ENCODE results near the gene SEMG2. TPM values are rescaled to one million over a fixed set of nuclear protein-coding genes. Genes with fewer than 3 reads are reported as not detected.

The SEMG2 gene
- polyA plus RNA-seq, 1 of the 3 experiments (the other 2 are of a cell fraction) = not detected

DNA sequence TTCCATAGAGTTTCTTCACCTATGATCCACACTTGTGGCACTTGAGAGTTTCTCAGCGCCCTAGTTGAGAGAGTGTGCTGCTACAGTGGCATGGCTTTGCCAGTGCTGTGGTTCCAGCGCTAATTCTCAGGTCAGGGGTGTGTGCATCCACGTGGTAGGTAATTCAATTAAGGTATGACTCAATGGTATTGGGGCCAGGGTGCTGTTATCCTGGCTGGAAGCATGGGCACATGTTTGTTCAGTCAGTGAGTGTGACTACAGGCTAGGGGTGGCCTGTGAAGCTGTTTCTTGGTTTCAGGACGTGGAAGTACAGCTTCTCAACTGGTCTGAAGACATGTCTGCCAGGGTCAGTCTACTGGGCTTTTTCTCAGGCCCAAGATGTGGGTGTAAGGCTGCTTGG is 3.0 kb upstream of the SEMG2 start:
- H2AFZ ChIP-seq (ENCODE audit: low read depth) = no peak overlapping the region
- H3K4me1 ChIP-seq (ENCODE audit: control insufficient read depth in 1 of 2, insufficient read depth in 2 of 2, low read depth in 1 of 2, low read length in 1 of 2) = no peaks in the 10 kb centered on the region
- ChIA-PET POLR2A (no interaction called here), CTCF (no interaction called here)
- no peaks in the 10 kb centered on the region for H3K79me2 ChIP-seq (ENCODE audit: insufficient read depth)
- H3K27me3 ChIP-seq (ENCODE audit: insufficient read depth) = peaks cover 10% of the 10 kb centered on the region; the same call in 1 of the 2 replicates
- TF ChIP-seq, protein P1, sequence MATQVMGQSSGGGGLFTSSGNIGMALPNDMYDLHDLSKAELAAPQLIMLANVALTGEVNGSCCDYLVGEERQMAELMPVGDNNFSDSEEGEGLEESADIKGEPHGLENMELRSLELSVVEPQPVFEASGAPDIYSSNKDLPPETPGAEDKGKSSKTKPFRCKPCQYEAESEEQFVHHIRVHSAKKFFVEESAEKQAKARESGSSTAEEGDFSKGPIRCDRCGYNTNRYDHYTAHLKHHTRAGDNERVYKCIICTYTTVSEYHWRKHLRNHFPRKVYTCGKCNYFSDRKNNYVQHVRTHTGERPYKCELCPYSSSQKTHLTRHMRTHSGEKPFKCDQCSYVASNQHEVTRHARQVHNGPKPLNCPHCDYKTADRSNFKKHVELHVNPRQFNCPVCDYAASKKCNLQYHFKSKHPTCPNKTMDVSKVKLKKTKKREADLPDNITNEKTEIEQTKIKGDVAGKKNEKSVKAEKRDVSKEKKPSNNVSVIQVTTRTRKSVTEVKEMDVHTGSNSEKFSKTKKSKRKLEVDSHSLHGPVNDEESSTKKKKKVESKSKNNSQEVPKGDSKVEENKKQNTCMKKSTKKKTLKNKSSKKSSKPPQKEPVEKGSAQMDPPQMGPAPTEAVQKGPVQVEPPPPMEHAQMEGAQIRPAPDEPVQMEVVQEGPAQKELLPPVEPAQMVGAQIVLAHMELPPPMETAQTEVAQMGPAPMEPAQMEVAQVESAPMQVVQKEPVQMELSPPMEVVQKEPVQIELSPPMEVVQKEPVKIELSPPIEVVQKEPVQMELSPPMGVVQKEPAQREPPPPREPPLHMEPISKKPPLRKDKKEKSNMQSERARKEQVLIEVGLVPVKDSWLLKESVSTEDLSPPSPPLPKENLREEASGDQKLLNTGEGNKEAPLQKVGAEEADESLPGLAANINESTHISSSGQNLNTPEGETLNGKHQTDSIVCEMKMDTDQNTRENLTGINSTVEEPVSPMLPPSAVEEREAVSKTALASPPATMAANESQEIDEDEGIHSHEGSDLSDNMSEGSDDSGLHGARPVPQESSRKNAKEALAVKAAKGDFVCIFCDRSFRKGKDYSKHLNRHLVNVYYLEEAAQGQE (IDR thresholded peaks at IDR 0.05; ENCODE audit: low read depth, low read length) = no peak
- TF ChIP-seq TEAD4 (IDR thresholded peaks at IDR 0.05; ENCODE audit: borderline replicate concordance, insufficient read depth) = no peak
- TF ChIP-seq RCOR1 (IDR thresholded peaks at IDR 0.05; ENCODE audit: low read length) = no peak
- no peak for TF ChIP-seq RXRA (IDR thresholded peaks at IDR 0.05; ENCODE audit: borderline replicate concordance, low read depth)
- no peak for TF ChIP-seq FOXM1 (IDR thresholded peaks at IDR 0.05; ENCODE audit: low read depth)
- no peak for TF ChIP-seq TCF12 (IDR thresholded peaks at IDR 0.05)
- no peak for TF ChIP-seq GATA2 (CRISPR knock-in tag; IDR thresholded peaks at IDR 0.05)
- TF ChIP-seq, protein P2, sequence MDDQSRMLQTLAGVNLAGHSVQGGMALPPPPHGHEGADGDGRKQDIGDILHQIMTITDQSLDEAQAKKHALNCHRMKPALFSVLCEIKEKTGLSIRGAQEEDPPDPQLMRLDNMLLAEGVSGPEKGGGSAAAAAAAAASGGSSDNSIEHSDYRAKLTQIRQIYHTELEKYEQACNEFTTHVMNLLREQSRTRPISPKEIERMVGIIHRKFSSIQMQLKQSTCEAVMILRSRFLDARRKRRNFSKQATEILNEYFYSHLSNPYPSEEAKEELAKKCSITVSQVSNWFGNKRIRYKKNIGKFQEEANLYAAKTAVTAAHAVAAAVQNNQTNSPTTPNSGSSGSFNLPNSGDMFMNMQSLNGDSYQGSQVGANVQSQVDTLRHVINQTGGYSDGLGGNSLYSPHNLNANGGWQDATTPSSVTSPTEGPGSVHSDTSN (IDR thresholded peaks at IDR 0.05) = no peak
- TF ChIP-seq, protein P3, sequence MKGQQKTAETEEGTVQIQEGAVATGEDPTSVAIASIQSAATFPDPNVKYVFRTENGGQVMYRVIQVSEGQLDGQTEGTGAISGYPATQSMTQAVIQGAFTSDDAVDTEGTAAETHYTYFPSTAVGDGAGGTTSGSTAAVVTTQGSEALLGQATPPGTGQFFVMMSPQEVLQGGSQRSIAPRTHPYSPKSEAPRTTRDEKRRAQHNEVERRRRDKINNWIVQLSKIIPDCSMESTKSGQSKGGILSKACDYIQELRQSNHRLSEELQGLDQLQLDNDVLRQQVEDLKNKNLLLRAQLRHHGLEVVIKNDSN (IDR thresholded peaks at IDR 0.05; ENCODE audit: borderline replicate concordance, low read depth) = no peak
- no peak overlapping the region for H3K27ac ChIP-seq (ENCODE audit: low read depth in 2 of 2, low read length in 1 of 2)
- 0% methylated on average over 4 of the region's 4 CpGs for WGBS (ENCODE audit: low lambda C conversion rate)
- H3K4me2 ChIP-seq = no peak overlapping the region
- no peaks in the 10 kb centered on the region for H4K20me1 ChIP-seq (ENCODE audit: insufficient read depth)
- H3K9me2 ChIP-seq = no peaks in the 10 kb centered on the region
- H3K9ac ChIP-seq = no peak overlapping the region
- no peaks in the 10 kb centered on the region for H3F3A ChIP-seq (replicated peaks; ENCODE audit: insufficient read depth)
- no peak overlapping the region for H3K4me3 ChIP-seq (ENCODE audit: low read depth in 2 of 2, low read length in 1 of 2)
- H3K36me3 ChIP-seq (replicated peaks in 1 of 2; ENCODE audit: control insufficient read depth in 1 of 2, insufficient read depth in 2 of 2, low read length in 1 of 2) = no peaks in the 10 kb centered on the region
- no peaks in the 10 kb centered on the region for H3K9me3 ChIP-seq
- no peak for DNase-seq

DNA sequence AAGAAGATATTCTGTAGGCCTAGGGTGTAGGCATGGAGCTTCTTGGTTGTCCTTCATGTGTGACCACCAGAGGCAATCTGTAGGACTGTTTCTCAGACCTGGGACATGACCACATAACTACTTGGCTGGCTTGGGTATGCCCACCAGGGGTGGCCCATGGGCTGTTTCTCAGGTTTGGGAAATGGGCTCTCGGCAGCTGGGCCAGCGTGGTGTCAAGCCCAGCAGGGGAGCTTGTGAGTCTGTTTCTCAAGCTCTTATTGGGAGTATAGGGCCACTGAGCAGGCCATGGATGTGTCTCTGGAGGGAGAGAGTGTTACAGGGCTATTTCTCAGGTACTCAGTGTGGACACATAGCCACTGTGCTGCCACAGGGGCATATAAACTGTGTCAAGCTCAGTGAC is 2.5 kb upstream of the SEMG2 start:
- Histone ChIP-seq H3K9ac (no peak overlapping the region), H3K4me1 (ENCODE audit: control insufficient read depth in 1 of 2, insufficient read depth in 2 of 2, low read depth in 1 of 2, low read length in 1 of 2) (no peaks in the 10 kb centered on the region), H3K4me2 (no peak overlapping the region), H3F3A (replicated peaks; ENCODE audit: insufficient read depth) (no peaks in the 10 kb centered on the region), H4K20me1 (ENCODE audit: insufficient read depth) (no peaks in the 10 kb centered on the region), H2AFZ (ENCODE audit: low read depth) (no peak overlapping the region), H3K9me2 (no peaks in the 10 kb centered on the region), H3K27ac (ENCODE audit: low read depth in 2 of 2, low read length in 1 of 2) (no peak overlapping the region), H3K4me3 (ENCODE audit: low read depth in 2 of 2, low read length in 1 of 2) (no peak overlapping the region), H3K9me3 (no peaks in the 10 kb centered on the region), H3K27me3 (ENCODE audit: insufficient read depth) (peaks cover 10% of the 10 kb centered on the region; the same call in 1 of the 2 replicates), H3K36me3 (replicated peaks in 1 of 2; ENCODE audit: control insufficient read depth in 1 of 2, insufficient read depth in 2 of 2, low read length in 1 of 2) (no peaks in the 10 kb centered on the region), H3K79me2 (ENCODE audit: insufficient read depth) (no peaks in the 10 kb centered on the region)
- no peak for DNase-seq
- ChIA-PET POLR2A (no interaction called here), CTCF (no interaction called here)
- 6% methylated on average over 2 of the region's 2 CpGs for WGBS (ENCODE audit: low lambda C conversion rate)
- TF ChIP-seq MEF2A (IDR thresholded peaks at IDR 0.05; ENCODE audit: borderline replicate concordance, low read depth) = no peak
- TF ChIP-seq EP300 (IDR thresholded peaks at IDR 0.05; ENCODE audit: borderline replicate concordance in 1 of 2, low read depth in 1 of 2, low read length in 1 of 2) = no peak
- TF ChIP-seq, protein P4, sequence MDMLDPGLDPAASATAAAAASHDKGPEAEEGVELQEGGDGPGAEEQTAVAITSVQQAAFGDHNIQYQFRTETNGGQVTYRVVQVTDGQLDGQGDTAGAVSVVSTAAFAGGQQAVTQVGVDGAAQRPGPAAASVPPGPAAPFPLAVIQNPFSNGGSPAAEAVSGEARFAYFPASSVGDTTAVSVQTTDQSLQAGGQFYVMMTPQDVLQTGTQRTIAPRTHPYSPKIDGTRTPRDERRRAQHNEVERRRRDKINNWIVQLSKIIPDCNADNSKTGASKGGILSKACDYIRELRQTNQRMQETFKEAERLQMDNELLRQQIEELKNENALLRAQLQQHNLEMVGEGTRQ (IDR thresholded peaks at IDR 0.05; ENCODE audit: borderline replicate concordance, low read depth, low read length) = no peak
- no peak for TF ChIP-seq ELF1 (IDR thresholded peaks at IDR 0.05)
- no peak for TF ChIP-seq TAF1 (IDR thresholded peaks at IDR 0.05; ENCODE audit: borderline replicate concordance, low read depth, low read length)
- no peak for TF ChIP-seq TEAD4 (IDR thresholded peaks at IDR 0.05; ENCODE audit: borderline replicate concordance, insufficient read depth)
- no peak for TF ChIP-seq TCF12 (IDR thresholded peaks at IDR 0.05)
- no peak for TF ChIP-seq FOXJ3 (CRISPR knock-in tag; IDR thresholded peaks at IDR 0.05)
- TF ChIP-seq GATA2 (CRISPR knock-in tag; IDR thresholded peaks at IDR 0.05) = no peak
- TF ChIP-seq CHD2 (IDR thresholded peaks at IDR 0.05; ENCODE audit: low read length, partially characterized antibody) = no peak
- TF ChIP-seq GABPA (IDR thresholded peaks at IDR 0.05; ENCODE audit: low read depth) = no peak
- TF ChIP-seq EZH2phosphoT487 (IDR thresholded peaks at IDR 0.05; ENCODE audit: borderline replicate concordance, low read depth) = no peak
- TF ChIP-seq SIN3A (IDR thresholded peaks at IDR 0.05; ENCODE audit: borderline replicate concordance, low read depth, low read length) = no peak
- TF ChIP-seq JUND (IDR thresholded peaks at IDR 0.05) = no peak
- TF ChIP-seq YY1 (IDR thresholded peaks at IDR 0.05; ENCODE audit: low read depth) = no peak
- TF ChIP-seq MXI1 (IDR thresholded peaks at IDR 0.05; ENCODE audit: low read depth, low read length) = no peak
- no peak for TF ChIP-seq RXRA (IDR thresholded peaks at IDR 0.05; ENCODE audit: borderline replicate concordance, low read depth)
